IMR-90 (cell line): ENCODE results near the gene ZDHHC4.

ENCODE experiments used
- CEBPB ChIP-seq: IDR thresholded peaks from 2 replicates; pipeline ENCODE4 v1.6.1; 2012; ENCODE audit warnings: low read depth, low read length, improper control_type of control experiment
- POLR2A ChIP-seq: IDR thresholded peaks from 2 replicates; pipeline ENCODE4 v1.6.1; 2012; ENCODE audit warnings: mild to moderate bottlenecking, low read depth, low read length
- TF ChIP-seq, protein P1 (sequence below): conservative IDR thresholded peaks from 2 replicates; pipeline ENCODE4 v1.5.1; 2012; ENCODE audit warnings: mild to moderate bottlenecking, low read depth, low read length, improper control_type of control experiment

DNA sequence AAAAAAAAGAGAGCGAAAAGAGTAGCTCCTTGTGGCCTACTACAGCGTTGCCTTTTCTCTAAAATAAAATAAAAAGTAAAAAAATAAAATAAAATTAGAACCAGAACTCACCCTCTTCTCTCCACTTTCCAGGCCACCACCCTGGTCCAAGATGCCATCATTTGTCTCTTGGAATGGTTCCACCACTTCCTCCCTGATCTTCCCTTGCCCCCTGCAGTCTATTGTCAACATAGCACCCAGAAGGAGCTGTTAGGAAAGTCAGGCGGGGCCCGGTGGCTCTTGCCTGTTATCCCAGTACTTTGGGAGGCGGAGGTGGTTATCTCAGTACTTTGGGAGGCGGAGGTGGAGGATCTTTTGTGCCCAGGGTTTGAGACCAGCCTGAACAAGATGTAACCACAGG is 18.4 kb upstream of the ZDHHC4 start:
- TF ChIP-seq, protein P1, sequence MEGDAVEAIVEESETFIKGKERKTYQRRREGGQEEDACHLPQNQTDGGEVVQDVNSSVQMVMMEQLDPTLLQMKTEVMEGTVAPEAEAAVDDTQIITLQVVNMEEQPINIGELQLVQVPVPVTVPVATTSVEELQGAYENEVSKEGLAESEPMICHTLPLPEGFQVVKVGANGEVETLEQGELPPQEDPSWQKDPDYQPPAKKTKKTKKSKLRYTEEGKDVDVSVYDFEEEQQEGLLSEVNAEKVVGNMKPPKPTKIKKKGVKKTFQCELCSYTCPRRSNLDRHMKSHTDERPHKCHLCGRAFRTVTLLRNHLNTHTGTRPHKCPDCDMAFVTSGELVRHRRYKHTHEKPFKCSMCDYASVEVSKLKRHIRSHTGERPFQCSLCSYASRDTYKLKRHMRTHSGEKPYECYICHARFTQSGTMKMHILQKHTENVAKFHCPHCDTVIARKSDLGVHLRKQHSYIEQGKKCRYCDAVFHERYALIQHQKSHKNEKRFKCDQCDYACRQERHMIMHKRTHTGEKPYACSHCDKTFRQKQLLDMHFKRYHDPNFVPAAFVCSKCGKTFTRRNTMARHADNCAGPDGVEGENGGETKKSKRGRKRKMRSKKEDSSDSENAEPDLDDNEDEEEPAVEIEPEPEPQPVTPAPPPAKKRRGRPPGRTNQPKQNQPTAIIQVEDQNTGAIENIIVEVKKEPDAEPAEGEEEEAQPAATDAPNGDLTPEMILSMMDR, result 0 out of 2 replicates have a peak, but pooled peaks have one; percentile 27
- no peak for TF ChIP-seq POLR2A
- no peak for TF ChIP-seq CEBPB
